Loucy (cell line): ENCODE measurements around the gene EPB41L2.

ENCODE experiments used
- H2AFZ ChIP-seq: fragments of 200-600 bp; sonication (generic); 2 replicates; pipeline ENCODE4 v1.6.0; 2016; ENCODE audit warnings: antibody characterized with exemption, mild to moderate bottlenecking, low read length, moderate library complexity
- H3F3A ChIP-seq: fragments of 200-600 bp; 2 replicates; pipeline ENCODE4 v1.6.0; 2016; ENCODE audit warnings: antibody characterized with exemption, low read depth, mild to moderate bottlenecking
- H3K27me3 ChIP-seq: fragments of 200-600 bp; sonication (generic); 2 replicates; pipeline ENCODE4 v1.6.1; 2014; ENCODE audit warnings: low read length, mild to moderate bottlenecking; ENCODE audit not compliant: insufficient read depth, poor library complexity, severe bottlenecking
- H3K36me3 ChIP-seq: fragments of 200-600 bp; sonication (generic); 2 replicates; pipeline ENCODE4 v1.6.1; 2016; ENCODE audit warnings: low read length; ENCODE audit not compliant: insufficient read depth
- H3K4me1 ChIP-seq: fragments of 200-600 bp; sonication (generic); 2 replicates; pipeline ENCODE4 v1.5.1; 2014; ENCODE audit warnings: low read length, mild to moderate bottlenecking; ENCODE audit not compliant: insufficient read depth, poor library complexity, severe bottlenecking
- H3K4me2 ChIP-seq: fragments of 200-600 bp; sonication (generic); 2 replicates; pipeline ENCODE4 v1.6.0; 2014; ENCODE audit warnings: antibody characterized with exemption, low read length, low read depth, mild to moderate bottlenecking; ENCODE audit not compliant: poor library complexity, severe bottlenecking
- H3K4me3 ChIP-seq: fragments of 200-600 bp; sonication (generic); 2 replicates; pipeline ENCODE4 v1.5.1; 2014; ENCODE audit warnings: low read length, mild to moderate bottlenecking, mixed read lengths; ENCODE audit not compliant: poor library complexity, severe bottlenecking
- H3K79me2 ChIP-seq: fragments of 200-600 bp; sonication (generic); 2 replicates; pipeline ENCODE4 v1.6.1; 2014; ENCODE audit warnings: low read length; ENCODE audit not compliant: insufficient read depth
- H3K9ac ChIP-seq: fragments of 200-600 bp; sonication (generic); 2 replicates; pipeline ENCODE4 v1.6.0; 2014; ENCODE audit warnings: mild to moderate bottlenecking, low read depth, low read length, moderate library complexity; ENCODE audit not compliant: poor library complexity, severe bottlenecking
- H3K9me2 ChIP-seq: fragments of 200-600 bp; sonication (generic); replicated peaks from 2 replicates; pipeline ENCODE4 v1.6.1; 2016; ENCODE audit warnings: low read depth, low read length, mixed read lengths
- H3K9me3 ChIP-seq: fragments of 200-600 bp; sonication (generic); 2 replicates; pipeline ENCODE4 v1.6.1; 2014; ENCODE audit warnings: mild to moderate bottlenecking, antibody characterized with exemption, low read length, low read depth; ENCODE audit not compliant: insufficient read depth
- H4K20me1 ChIP-seq: fragments of 200-600 bp; sonication (generic); 2 replicates; pipeline ENCODE4 v1.6.0; 2014; ENCODE audit warnings: antibody characterized with exemption, low read length, mild to moderate bottlenecking; ENCODE audit not compliant: insufficient read depth, poor library complexity, severe bottlenecking
- CTCF ChIP-seq: fragments of 200-600 bp; sonication (generic); conservative IDR thresholded peaks from 2 replicates; pipeline ENCODE4 v1.5.1; 2014; ENCODE audit warnings: mild to moderate bottlenecking, antibody characterized with exemption, low read length
- EZH2phosphoT487 ChIP-seq: fragments of 200-600 bp; IDR thresholded peaks from 2 replicates; pipeline ENCODE4 v1.6.1; 2018; ENCODE audit warnings: antibody characterized with exemption, mild to moderate bottlenecking, moderate library complexity, borderline replicate concordance

Gene EPB41L2

GRCh38 chr6:130841128-130841728, 221.8 kb downstream of the EPB41L2 start:
- Histone ChIP-seq H3K9me2 (no peaks in the 10 kb centered on the region), H3K4me3 (no peak overlapping the region), H3K9me3 (no peaks in the 10 kb centered on the region), H3K4me2 (no peak overlapping the region), H3K4me1 (no peaks in the 10 kb centered on the region), H3K36me3 (peaks cover 22% of the 10 kb centered on the region; the same call in 1 of the 2 replicates), H3K27me3 (no peaks in the 10 kb centered on the region), H3K79me2 (no peaks in the 10 kb centered on the region), H4K20me1 (no peaks in the 10 kb centered on the region), H2AFZ (no peak overlapping the region), H3F3A (no peaks in the 10 kb centered on the region), H3K9ac (no peak overlapping the region)
- TF ChIP-seq CTCF, result no peak
- TF ChIP-seq EZH2phosphoT487, result no peak

- Histone ChIP-seq H3K36me3 (peaks cover 22% of the 10 kb centered on the region; the same call in 1 of the 2 replicates), H3K79me2 (no peaks in the 10 kb centered on the region), H3K9ac (no peak overlapping the region), H3K27me3 (no peaks in the 10 kb centered on the region), H3K9me2 (no peaks in the 10 kb centered on the region), H3K4me2 (no peak overlapping the region), H3K4me3 (no peak overlapping the region), H3K4me1 (no peaks in the 10 kb centered on the region), H3K9me3 (no peaks in the 10 kb centered on the region), H3F3A (no peaks in the 10 kb centered on the region), H2AFZ (no peak overlapping the region), H4K20me1 (no peaks in the 10 kb centered on the region)
- TF ChIP-seq EZH2phosphoT487, result no peak
- no peak for TF ChIP-seq CTCF
These were observed 223.0 kb downstream of the EPB41L2 start for GRCh38 chr6:130840050-130840449.

- H3K9ac ChIP-seq, result no peak overlapping the region
- H3K79me2 ChIP-seq, result no peaks in the 10 kb centered on the region
- no peaks in the 10 kb centered on the region for H3K4me1 ChIP-seq
- no peak overlapping the region for H3K4me2 ChIP-seq
- TF ChIP-seq EZH2phosphoT487 (no peak), CTCF (no peak)
- H3K36me3 ChIP-seq, result peaks cover 22% of the 10 kb centered on the region; the same call in 1 of the 2 replicates
- H3K9me3 ChIP-seq, result no peaks in the 10 kb centered on the region
- H4K20me1 ChIP-seq, result no peaks in the 10 kb centered on the region
- H3K4me3 ChIP-seq, result no peak overlapping the region
- H3K9me2 ChIP-seq, result no peaks in the 10 kb centered on the region
- H3K27me3 ChIP-seq, result no peaks in the 10 kb centered on the region
- no peak overlapping the region for H2AFZ ChIP-seq
- no peaks in the 10 kb centered on the region for H3F3A ChIP-seq
These were observed 223.7 kb downstream of the EPB41L2 start for GRCh38 chr6:130839379-130839778.
